HT-29 (cell line): Measurements from ENCODE around the gene FTCD. TPM values are rescaled to one million over a fixed set of nuclear protein-coding genes. Genes with fewer than 3 reads are reported as not detected.

Experiments used
- DNase-seq: peaks from one replicate; pipeline ENCODE4 v3.0.0-alpha.2; 2015; ENCODE audit warnings: low spot score
- total RNA-seq: library from RNA; depleted of rRNA; stranded (reverse); fragments of >200 nt; shearing (Covaris generic); gene quantifications from 2 replicates; pipeline ENCODE4 v1.2.3, GENCODE V29; 2014; rRNA removed

FTCD gene
- total RNA-seq, 1 experiment from 2014 or later, result 0.33 TPM

- no peak for DNase-seq
Observed at GRCh38 chr21:46093668-46094400, 61.5 kb downstream of the FTCD start.

GRCh38 chr21:46092811-46093667 lies 62.3 kb downstream of the FTCD start:
- no peak for DNase-seq

- no peak for DNase-seq
Observed at GRCh38 chr21:46092026-46092764, 63.2 kb downstream of the FTCD start.

DNA sequence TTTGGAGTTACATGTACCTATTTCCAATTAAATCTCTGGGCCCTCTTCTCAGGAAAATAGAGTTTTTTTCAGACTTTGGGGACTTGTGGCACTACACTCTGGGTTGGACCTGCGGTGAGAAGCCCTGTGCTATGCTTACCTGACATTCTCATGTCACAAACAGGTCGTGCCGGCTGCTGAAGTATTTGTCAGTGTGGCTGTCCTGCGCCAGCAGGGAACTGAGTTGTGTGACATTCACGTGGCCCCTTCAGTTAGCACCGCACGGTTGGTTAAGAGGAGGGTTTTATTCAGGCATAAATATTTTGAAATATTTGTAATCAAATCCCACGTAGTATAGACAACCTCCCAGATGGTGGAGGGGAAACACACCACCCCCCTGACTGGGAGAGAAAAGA lies 63.8 kb downstream of the FTCD start:
- DNase-seq, result no peak

DNA sequence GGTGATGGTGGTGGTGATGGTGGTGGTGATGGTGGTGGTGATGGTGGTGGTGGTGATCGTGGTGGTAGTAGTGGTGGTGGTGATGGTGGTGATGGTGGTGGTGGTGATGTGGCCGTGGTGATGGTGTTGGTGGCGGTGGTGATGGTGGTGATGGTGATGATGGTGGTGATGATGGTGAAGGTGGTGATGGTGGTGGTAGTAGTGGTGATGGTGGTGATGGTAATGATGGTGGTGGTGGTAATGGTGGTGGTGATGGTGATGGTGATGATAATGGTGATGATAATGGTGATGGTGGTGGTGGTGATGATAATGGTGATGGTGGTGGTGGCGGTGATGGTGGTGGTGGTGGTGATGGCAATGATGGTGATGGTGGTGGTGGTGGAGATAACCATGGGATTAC lies 64.3 kb downstream of the FTCD start:
- DNase-seq, result no peak

DNA sequence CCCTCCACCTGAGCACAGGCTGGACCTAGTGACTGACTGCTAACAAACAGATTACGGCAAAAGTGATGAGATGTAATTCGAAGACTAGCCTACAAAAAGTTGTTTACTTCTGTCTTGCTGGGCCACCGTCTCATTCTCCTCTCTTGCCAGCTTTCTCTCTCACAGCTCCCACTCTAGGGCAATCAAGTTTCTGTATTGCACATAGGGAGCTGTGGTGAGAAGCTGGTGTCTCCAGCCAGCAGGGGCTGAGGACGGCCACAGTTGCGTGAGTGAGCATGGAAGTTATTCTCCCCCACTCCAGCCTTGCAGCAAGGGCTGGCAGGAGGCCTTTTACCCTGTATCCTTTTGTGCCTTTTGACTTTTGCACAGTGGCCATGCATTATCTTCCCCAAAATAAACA lies 66.1 kb downstream of the FTCD start:
- no peak for DNase-seq

GRCh38 chr21:46088189-46088588 lies 67.2 kb downstream of the FTCD start:
- no peak for DNase-seq

- no peak for DNase-seq
Observed at GRCh38 chr21:46087641-46088040, 67.7 kb downstream of the FTCD start.

Other genes with a start within 250 kb of the FTCD start
- gene COL6A1, start 173.8 kb downstream of the FTCD start, total RNA-seq, result 1.1 and 4.4 TPM in 2 replicates
- not detected in 2 replicates for gene COL6A2, start 57.5 kb downstream of the FTCD start, total RNA-seq
- 8.3 and 12.7 TPM in 2 replicates for gene SPATC1L, start 28.9 kb upstream of the FTCD start, total RNA-seq
- 95.6 and 109 TPM in 2 replicates for gene LSS, start 73.2 kb upstream of the FTCD start, total RNA-seq
- gene MCM3AP, start 130.0 kb upstream of the FTCD start, total RNA-seq, result 75.9 and 115 TPM in 2 replicates
- 9.4 and 10.5 TPM in 2 replicates for gene YBEY, start 130.8 kb upstream of the FTCD start, total RNA-seq
- gene C21orf58, start 168.3 kb upstream of the FTCD start, total RNA-seq, result 14.7 and 17.2 TPM in 2 replicates
- gene PCNT, start 168.6 kb upstream of the FTCD start, total RNA-seq, result 33.9 and 51.3 TPM in 2 replicates